IPS-NIHi11 (cell line): Measurements from ENCODE around the gene MYH15.

Experiments used
- DNase-seq: peaks from one replicate; pipeline ENCODE4 v3.0.0; 2012; ENCODE audit warnings: mixed read lengths, low spot score

Gene MYH15

GRCh38 chr3:108469126-108469525, 41.3 kb downstream of the MYH15 start:
- no peak for DNase-seq

GRCh38 chr3:108468577-108468976, 41.8 kb downstream of the MYH15 start:
- no peak for DNase-seq

DNA sequence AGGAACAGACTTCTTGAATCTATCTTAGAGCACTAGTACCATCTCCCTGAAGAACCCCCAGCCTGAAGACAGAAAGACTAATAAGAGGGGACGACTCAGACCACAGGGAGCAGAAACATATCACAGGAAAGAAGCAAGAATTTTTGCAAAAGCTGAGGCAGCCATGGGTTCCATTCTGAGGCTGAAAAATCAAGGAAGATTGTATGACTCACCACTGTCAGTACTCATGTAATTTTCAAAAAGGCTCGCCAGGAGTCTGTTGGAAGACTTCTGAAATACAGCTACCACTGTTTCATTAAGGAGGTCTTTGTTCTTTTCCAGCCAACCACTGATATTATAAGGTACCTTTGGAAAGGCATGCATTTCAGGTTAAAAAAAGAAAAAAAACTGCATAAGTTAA, 47.5 kb downstream of the MYH15 start:
- DNase-seq = no peak

GRCh38 chr3:108461661-108462111, 48.7 kb downstream of the MYH15 start:
- no peak for DNase-seq

- no peak for DNase-seq
Observed at GRCh38 chr3:108459225-108459624, 51.2 kb downstream of the MYH15 start.

GRCh38 chr3:108455212-108455705, 55.1 kb downstream of the MYH15 start:
- DNase-seq = no peak

DNA sequence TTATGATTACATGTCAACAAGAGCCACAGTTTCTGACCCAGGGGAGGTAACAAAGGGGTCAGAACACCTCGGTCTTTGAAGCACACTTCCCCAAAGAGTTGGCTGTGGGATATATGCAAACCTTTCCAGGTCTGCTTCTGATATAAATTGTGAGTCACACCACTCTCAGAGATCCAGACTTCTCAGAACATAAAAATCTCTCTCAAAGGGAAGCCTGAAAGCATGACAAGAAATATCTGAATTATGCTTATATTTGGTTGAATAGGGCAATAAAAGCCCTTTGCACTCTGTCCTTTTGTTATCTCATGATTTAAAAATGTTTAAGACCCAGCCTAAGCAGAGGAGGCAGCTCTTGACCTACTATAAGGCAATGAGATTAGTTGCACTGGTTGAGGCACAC, 56.8 kb downstream of the MYH15 start:
- no peak for DNase-seq

DNA sequence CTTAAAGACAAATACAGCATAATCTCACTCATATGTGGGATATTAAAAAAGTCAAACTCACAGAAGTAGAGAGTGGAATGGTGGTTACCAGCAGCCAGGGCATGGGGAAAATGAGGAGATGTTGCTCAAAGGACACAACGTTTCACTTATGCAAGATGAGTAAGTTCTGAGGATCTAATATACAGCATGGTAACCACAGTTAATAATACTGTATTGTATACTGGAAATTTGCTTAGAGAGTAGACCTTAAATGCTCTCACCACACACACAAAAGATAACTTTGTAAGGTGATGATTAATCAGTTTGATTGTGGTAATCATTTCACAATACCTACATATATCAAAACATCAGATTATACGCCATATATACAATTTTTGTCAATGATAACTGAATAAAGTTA, 60.0 kb downstream of the MYH15 start:
- no peak for DNase-seq

DNA sequence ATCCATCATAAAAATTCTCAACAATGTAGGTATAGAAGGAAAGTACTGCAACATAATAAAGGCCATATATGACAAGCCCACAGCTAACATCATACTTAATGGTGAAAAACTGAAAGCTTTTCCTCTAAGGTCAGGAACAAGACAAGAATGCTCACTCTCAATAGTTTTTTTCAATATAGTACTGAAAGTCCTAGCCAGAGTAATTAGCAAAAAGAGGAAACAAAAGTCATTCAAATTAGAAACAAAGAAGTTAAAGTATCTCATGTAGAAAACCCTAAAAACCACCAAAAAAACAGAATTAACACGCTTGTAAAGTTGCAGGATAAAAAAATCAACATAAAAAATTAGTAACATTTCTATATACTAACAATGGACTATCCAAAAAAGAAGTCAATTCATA, 61.8 kb downstream of the MYH15 start:
- no peak for DNase-seq

GRCh38 chr3:108447096-108447847, 63.1 kb downstream of the MYH15 start:
- no peak for DNase-seq

- DNase-seq = no peak
Observed at GRCh38 chr3:108442281-108442680, 68.1 kb downstream of the MYH15 start.

- no peak for DNase-seq
Observed at GRCh38 chr3:108441518-108441917, 68.9 kb downstream of the MYH15 start.

DNA sequence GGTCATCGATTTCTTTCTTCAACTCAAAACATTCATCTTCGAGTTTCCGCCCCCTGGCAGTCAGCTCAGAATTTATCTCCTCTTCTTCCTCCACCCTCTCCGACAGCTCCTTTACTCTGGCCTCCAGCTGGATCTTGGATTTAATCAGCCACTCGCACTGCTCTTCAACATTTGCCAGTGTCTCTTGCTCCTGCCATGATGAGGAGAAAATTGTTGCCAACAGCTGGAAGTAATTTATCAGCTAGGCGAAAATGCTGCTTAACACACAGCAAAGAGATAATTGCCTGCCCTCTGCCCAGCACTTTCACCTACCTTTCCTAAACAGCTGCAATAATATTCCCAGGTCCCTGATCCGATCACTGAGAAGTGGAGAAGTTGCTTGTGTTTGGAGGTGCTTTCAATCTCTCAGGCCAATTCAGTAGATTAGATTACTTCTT, 69.3 kb downstream of the MYH15 start:
- DNase-seq = no peak

- no peak for DNase-seq
Observed at GRCh38 chr3:108438542-108438941, 71.9 kb downstream of the MYH15 start.

- no peak for DNase-seq
Observed at GRCh38 chr3:108437439-108437838, 73.0 kb downstream of the MYH15 start.

GRCh38 chr3:108433928-108434327, 76.5 kb downstream of the MYH15 start:
- DNase-seq = no peak

DNA sequence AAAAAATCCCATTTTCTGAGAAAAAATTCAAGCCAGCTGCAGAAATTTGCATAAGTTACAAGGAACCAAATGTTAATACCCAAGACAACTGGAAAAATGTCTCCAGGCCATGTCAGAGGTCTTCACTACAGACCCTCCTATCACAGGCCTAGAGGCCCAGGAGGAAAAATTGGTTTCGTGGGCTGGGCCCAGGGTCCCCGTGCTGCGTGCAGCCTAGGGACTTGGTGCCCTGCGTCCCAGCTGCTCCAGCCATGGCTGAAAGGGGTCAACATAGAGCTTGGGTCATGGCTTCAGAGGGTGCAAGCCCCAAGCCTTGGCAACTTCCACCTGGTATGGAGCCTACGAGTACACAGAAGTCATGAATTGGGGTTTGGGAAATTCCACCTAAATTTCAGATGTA, 78.0 kb downstream of the MYH15 start:
- DNase-seq = no peak

- no peak for DNase-seq
Observed at GRCh38 chr3:108430540-108430939, 79.9 kb downstream of the MYH15 start.

DNA sequence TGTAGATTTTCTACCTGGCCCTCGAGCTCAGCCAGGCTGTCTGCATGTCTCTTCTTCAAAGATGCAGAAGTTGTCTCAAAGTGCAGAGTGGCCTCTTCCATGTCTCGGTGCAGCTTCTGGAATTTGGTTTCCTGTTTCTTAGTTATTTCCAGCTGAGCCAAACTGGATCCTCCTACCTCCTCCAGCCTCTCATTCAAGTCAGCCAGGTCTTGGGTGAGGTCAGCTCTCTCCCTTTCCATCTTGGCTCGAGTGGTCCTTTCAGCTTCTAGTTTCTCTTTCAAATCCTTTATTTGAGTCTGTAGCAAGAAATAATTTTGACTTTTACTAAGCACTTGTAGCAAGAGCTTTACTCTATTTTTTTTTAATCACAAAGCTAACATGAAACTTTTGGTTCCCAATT, 81.8 kb downstream of the MYH15 start:
- DNase-seq = no peak

DNA sequence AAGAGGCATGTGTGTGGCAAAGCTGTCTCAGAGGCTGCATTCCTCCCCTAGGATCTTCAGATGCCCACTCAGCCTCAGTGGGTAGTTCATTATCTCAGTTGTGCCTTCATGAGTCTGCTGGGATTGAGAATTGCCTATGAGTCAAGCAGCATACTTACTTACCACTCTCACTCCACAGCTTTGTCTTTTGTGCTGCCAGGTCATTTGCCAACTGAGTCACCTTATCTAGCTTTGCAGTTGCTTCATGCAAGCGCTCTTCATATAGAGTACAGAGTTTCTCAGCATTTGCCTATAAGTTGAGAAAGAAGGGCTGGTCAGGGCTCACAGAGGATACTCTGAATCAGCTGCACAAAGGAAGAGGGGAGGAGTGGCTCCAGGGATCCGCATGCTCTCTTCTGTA, 89.5 kb downstream of the MYH15 start:
- DNase-seq = no peak

GRCh38 chr3:108416111-108416869, 94.1 kb downstream of the MYH15 start:
- no peak for DNase-seq

GRCh38 chr3:108415661-108416060, 94.7 kb downstream of the MYH15 start:
- no peak for DNase-seq

DNA sequence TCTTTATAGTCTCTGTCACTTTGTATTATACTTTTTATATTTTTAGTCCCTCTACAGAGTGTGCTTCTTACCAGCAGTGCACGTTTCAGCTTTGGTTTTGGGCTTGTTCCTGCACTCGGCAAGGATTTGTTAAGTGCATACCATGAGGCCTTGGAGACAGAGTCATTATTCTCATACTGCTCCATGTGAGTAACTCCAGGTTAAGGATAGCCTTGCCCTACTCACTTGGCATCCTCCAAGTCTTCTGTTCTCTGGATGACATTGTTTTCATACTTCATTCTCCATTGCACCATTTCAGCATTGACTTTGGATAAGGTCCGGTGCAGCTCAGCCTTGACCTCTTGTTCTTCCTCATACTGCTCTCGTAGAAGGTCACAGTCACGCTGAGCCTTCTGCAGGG, 96.4 kb downstream of the MYH15 start:
- no peak for DNase-seq
